ENCODE results near the gene LYST.

DNA sequence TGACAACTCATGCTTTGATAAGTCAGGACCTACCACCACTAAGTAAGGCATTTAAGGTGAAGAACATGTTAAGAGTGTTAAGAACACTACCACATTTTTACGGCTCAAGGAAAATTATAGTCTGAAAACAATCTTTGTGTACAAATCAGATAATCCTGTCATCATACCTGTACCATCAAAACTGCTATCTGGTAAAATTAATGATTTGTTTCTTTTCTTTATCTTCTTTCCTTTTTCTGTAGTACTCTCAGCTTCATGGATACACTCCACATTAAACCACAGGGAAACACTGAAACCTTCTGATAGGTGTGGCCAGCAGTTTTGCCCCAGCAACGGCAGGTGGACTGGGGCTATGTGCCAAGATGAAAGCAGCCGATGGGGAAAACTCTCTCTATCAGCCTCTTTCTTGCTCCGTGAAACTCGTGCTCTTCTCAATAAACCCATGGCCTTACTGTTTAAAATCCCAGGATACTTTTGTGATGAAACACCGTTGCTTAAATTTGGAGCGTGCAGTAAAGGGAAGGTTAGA, 75.1 kb downstream of the LYST start:
- no peak for TF ChIP-seq POLR2AphosphoS5 (IDR thresholded peaks at IDR 0.05)
- TF ChIP-seq CTCF (IDR thresholded peaks at IDR 0.05 in 8 of 11, conservative IDR thresholded peaks at IDR 0.05 in 3 of 11) = no peak
- no peak for TF ChIP-seq POLR2A (IDR thresholded peaks at IDR 0.05)

Measured in spleen (tissue), 7 donors.